Fibroblast of villous mesenchyme (primary cell): ENCODE results near the gene KCNMA1. TPM values are rescaled to one million over a fixed set of nuclear protein-coding genes. Genes with fewer than 3 reads are reported as not detected.

Experiments
- DNase-seq: peaks from one replicate; pipeline ENCODE4 v3.0.0-alpha.2; 2010; ENCODE audit warnings: low read depth
- H3K4me3 ChIP-seq: 2 replicates; pipeline ENCODE4 v1.5.1; 2011; ENCODE audit warnings: low read depth, mild to moderate bottlenecking, low read length
- CTCF ChIP-seq: IDR thresholded peaks from 2 replicates; pipeline ENCODE4 v1.5.1; 2012; ENCODE audit warnings: low read depth, mild to moderate bottlenecking, low read length; ENCODE audit not compliant: insufficient read depth
- total RNA-seq: library from RNA; depleted of rRNA; stranded (reverse); fragments of >200 nt; gene quantifications from 2 replicates; pipeline ENCODE4 v1.2.3, GENCODE V29; 2012

KCNMA1 gene
- total RNA-seq, 1 donor: 36.7 TPM

- H3K4me3 ChIP-seq: no peak overlapping the region
- TF ChIP-seq CTCF: no peak
- no peak for DNase-seq
Measured at GRCh38 chr10:77052593-77052992, 585.0 kb downstream of the KCNMA1 start.

GRCh38 chr10:77051837-77052236 lies 585.8 kb downstream of the KCNMA1 start:
- TF ChIP-seq CTCF: no peak
- DNase-seq: no peak
- H3K4me3 ChIP-seq: no peak overlapping the region

- no peak for TF ChIP-seq CTCF
- DNase-seq: peak; percentile 12
- no peak overlapping the region for H3K4me3 ChIP-seq
Measured at GRCh38 chr10:77049896-77050295, 587.7 kb downstream of the KCNMA1 start.

GRCh38 chr10:77049146-77049545 lies 588.5 kb downstream of the KCNMA1 start:
- TF ChIP-seq CTCF: no peak
- no peak overlapping the region for H3K4me3 ChIP-seq

GRCh38 chr10:77045085-77045484 lies 592.5 kb downstream of the KCNMA1 start:
- no peak overlapping the region for H3K4me3 ChIP-seq
- no peak for DNase-seq
- no peak for TF ChIP-seq CTCF

More at GRCh38 chr10:77049146-77049545, 588.5 kb downstream of the KCNMA1 start:
- DNase-seq: no peak

- no peak for TF ChIP-seq CTCF
- no peak overlapping the region for H3K4me3 ChIP-seq
- DNase-seq: no peak
Measured at GRCh38 chr10:77043420-77043763, 594.2 kb downstream of the KCNMA1 start.

GRCh38 chr10:77042706-77043419 lies 594.7 kb downstream of the KCNMA1 start:
- H3K4me3 ChIP-seq: no peak overlapping the region
- no peak for TF ChIP-seq CTCF
- no peak for DNase-seq
